GM18868 (cell line): Measurements from ENCODE around the gene PRLH.

Source experiments
- ATAC-seq: cut with Tn5 transposase; IDR thresholded peaks from one replicate; pipeline ENCODE4 v1.9.1; 2021; ENCODE audit warnings: mild to moderate bottlenecking, moderate library complexity; ENCODE audit not compliant: unreplicated experiment

The PRLH gene, protein sequence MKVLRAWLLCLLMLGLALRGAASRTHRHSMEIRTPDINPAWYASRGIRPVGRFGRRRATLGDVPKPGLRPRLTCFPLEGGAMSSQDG

GRCh38 chr2:237566401-237567235, at the start of gene PRLH:
Gene PRLH, plus strand, starts transcription at chr2:237566574. Its CDS starts 0 bp downstream, at chr2:237566574.
- no peak for ATAC-seq

- ATAC-seq = no peak
Measured at GRCh38 chr2:237517163-237517562, 49.2 kb upstream of the PRLH start.

GRCh38 chr2:237517990-237518389, 48.4 kb upstream of the PRLH start:
- ATAC-seq = no peak

DNA sequence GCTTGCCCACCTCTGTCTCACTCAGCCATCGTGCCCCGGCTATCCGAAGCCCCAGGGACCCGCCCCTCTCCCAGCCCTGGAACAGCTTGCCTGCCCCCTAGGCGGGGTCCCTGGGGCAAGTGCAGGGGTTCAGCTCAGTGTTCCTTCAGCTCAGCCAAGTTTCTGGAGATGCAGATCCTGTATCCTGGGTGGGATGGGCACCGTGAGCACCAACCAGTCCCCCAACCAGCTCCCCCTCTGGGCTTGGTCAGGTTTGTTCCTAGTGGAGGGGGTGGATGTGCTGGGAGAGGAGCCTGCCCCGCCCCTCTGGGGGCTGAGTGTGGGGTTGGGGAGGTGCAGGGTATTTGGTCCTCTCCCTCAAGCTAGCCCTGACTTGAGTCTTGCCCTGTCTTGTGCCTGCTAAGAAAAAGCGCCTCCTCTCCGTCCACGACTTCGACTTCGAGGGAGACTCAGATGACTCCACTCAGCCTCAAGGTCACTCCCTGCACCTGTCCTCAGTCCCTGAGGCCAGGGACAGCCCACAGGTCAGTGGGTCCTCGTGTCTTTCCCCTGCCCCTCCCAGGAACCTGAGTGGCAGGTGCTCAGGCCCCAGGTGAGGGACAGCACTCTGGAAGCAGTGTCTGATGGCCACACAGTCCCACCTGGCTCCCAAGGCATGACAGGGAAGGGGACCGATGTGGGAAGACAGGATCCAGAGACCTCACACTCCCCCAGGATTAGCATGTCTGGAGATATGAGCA, 46.7 kb upstream of the PRLH start:
- ATAC-seq = no peak

DNA sequence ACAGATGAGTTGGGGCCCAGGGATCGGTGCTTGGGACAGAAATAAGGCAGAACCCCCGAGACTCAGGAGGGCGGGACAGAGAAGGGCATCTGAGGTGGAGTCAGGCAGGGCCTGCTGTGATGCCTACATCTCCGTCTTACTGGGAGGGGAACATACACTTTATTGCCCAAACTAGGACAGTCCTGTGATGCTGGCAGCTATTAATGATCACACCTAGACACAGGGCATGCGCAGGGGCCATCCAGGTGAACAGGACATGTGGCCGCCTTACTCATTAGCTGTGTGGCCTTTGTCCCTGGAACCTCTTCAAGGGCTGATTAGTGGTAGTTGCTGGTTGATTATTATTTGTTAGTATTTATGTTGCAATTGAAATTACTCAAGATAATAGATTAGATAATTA, 46.1 kb upstream of the PRLH start:
- no peak for ATAC-seq

GRCh38 chr2:237524631-237525030, 41.7 kb upstream of the PRLH start:
- no peak for ATAC-seq

DNA sequence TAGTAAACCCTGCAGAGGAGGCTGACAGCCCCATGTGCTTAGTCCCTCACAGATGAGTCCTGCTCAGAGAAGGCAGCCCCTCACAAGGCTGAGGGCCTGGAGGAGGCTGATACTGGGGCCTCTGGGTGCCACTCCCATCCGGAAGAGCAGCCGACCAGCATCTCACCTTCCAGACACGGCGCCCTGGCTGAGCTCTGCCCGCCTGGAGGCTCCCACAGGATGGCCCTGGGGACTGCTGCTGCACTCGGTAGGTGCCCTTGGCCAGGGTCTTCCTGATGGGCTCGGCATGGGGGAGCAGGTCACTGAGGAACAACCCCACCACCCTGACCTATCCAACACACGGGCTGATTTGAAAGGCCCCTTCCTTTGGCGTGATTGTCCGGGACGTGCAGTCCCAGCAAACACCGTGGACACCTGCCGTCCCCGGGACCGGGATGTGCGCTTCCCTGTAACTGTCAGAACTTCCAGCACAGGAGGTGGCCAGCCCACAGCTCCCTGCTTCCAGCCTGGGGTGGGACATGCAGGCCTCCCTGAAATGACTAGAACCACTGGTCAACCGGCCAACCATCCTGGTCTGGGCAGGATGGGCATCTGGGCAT, 40.7 kb upstream of the PRLH start:
- ATAC-seq = no peak

- no peak for ATAC-seq
Measured at GRCh38 chr2:237527233-237527632, 39.1 kb upstream of the PRLH start.

- no peak for ATAC-seq
Measured at GRCh38 chr2:237527766-237528165, 38.6 kb upstream of the PRLH start.

GRCh38 chr2:237529452-237530402, 36.6 kb upstream of the PRLH start:
- ATAC-seq = no peak

GRCh38 chr2:237530472-237531433, 35.6 kb upstream of the PRLH start:
- no peak for ATAC-seq

DNA sequence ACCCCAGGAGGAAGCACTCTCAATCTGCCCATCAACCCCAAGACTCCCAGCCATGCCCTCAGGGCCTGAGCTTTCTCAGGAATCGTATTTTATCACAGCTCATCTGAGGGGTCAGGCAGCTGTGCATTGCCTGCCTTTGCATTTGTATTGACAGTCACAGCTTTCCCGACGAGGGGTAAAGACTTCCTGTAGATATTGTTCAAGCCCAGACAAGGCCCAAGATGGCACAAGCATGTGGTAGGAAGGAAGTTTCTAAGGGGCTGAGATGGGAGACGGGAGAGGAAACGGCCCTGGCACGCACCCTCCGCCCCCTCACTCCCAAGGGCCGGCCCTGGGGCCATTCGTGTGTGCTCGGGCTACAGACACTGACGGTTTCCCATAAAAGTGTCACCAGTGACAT, 34.2 kb upstream of the PRLH start:
- ATAC-seq = no peak

DNA sequence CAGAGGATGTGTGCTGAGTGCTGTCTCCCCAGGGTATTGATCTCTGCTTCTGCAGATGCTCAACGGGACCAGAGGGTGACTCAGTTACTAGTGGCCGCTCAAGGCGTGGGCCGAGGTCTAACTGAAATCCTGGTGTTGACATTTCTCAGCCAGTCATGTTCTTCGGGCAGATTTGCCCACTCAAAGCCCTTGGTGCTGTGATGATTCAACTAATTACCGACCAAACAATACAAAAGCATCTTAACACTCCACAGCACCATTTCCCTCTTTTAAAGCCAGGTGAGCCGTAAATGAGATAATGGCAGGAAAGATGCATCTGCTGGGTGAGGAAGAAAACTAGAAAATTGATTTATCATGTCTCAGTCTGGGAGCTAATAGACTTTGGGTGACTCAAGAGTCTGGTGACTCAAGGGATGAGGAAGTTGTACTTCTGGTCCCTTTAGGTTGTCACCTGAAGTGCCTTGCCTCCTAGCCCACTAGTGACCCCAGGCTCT, 32.7 kb upstream of the PRLH start:
- ATAC-seq = no peak

DNA sequence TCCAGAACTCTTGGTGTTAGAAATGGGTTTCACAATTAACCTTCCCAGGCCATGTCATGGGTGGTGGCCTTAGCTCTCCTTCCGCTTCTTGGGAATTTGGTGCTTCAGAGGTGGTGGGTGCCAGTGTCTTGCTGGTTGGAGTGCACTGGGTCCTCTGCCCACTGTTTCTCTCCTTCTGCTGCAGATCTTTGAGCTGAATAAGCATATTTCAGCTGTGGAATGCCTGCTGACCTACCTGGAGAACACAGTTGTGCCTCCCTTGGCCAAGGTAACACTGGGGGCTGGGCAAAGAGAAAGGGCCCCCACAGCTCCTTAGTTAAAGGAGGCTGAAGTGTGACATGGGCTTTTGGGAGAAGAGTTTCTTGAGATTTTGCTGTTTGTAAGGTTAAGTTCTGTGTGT, 32.0 kb upstream of the PRLH start:
- ATAC-seq = no peak

DNA sequence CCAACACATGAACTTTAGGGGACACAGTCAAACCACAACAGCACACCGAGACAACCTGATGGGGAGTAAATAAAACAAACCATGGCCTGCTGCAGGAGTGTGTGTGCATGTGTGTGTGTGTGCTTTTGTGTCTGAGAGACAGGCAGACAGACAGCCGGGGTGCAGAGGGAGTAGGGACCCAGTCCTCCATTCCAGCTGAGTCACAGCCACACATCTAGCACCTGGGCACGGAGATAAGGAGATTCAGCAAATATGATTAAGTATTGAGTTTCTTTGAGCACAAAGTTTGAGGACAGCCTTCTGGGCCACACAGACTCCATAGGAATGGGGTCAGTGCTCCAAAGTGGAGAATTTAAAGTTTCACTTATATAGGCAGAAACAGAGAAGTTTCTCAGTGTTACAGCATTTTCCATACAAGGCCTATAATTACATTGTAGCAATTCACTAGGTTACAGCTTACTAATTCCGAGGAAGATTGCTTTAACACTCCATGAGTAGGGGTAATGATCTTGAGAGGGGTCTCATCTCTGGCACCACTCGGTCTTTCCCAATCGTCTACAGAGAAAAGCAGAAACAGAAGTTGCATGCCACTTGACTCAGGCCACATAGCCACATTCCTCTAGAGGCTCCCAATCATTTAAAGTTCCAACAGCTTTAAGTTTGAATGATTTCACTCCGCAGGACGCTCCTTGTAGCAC, 30.8 kb upstream of the PRLH start:
- ATAC-seq = no peak

GRCh38 chr2:237536083-237536415, 30.3 kb upstream of the PRLH start:
- ATAC-seq = no peak

GRCh38 chr2:237536617-237537016, 29.8 kb upstream of the PRLH start:
- ATAC-seq = no peak

DNA sequence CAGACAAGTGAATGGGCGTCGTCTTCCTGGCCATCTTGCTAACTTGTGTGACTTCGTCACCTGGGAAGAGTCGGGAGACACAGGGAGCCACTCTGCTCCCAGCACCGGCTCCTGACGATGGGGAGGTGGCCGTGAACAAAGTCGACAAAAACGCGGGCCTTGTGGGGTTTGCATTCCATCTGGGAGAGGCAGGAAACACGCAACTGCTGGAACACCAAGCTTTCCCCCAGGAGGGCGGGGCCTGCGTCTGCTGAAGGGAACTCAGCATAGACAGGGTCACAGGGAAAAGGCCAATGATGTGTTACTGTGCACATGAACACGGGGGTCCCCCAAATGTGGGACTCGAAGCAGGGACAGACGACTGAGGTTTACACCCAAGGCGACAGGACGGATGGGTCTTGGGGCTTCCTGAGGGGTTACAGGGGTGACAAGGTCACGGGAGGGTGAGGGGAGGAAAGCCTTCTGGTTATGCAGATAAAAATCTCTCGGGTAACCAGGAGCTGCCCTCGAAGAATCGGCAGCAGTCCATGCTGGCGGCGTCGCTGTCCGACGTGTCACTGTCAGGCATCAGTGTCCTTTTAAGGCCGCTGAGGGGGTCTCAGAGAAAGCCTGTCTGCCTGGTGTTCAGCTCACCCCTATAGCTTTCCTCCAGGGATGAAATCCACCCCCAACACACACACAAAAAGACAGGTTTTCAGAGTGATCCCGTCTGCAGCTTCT, 28.2 kb upstream of the PRLH start:
- ATAC-seq = no peak
